ENCODE data around the gene EDIL3. TPM values are rescaled to one million over a fixed set of nuclear protein-coding genes. Genes with fewer than 3 reads are reported as not detected.

The EDIL3 gene
- total and polyA plus RNA-seq, 2 of the 8 experiments (the other 6 are each of a cell fraction or from before 2014, with no cell fraction given): 14.7 to 47.2 TPM

- H3K36me3 ChIP-seq (ENCODE audit: control insufficient read depth in 2 of 4, insufficient read depth in 4 of 4, low read length in 3 of 4): no peaks in the 10 kb centered on the region; a peak in 1 of 8 replicates
- no peak overlapping the region for H2AK5ac ChIP-seq (ENCODE audit: low read depth, low read length)
- H3K9ac ChIP-seq (replicated peaks in 1 of 4; ENCODE audit: extremely low read depth in 1 of 4, low read depth in 3 of 4, low read length in 3 of 4): no peak overlapping the region
- H3K27ac ChIP-seq (ENCODE audit: low read depth, low read length): no peak overlapping the region
- no peak overlapping the region for H2BK120ac ChIP-seq (replicated peaks; ENCODE audit: low read depth, low read length)
- no peak overlapping the region for H3K14ac ChIP-seq (ENCODE audit: insufficient read length)
- POLR2A ChIA-PET (ENCODE audit: partially characterized antibody): no interaction called here
- H4K20me1 ChIP-seq (replicated peaks in 1 of 2; ENCODE audit: control insufficient read depth in 1 of 2, insufficient read depth in 2 of 2, low read length in 2 of 2): no peaks in the 10 kb centered on the region
- CTCF ChIA-PET (ENCODE audit: partially characterized antibody): interaction anchor here (0.5 to 0.8 kb wide), 3 partner anchors 26 to 162 kb away, joined by 3 read pairs; no protein-coding TSS in a partner anchor
- H3K4me1 ChIP-seq (replicated peaks in 1 of 4; ENCODE audit: control insufficient read depth in 3 of 4, insufficient read depth in 4 of 4, low read length in 3 of 4): no peaks in the 10 kb centered on the region
- no peak overlapping the region for H4K91ac ChIP-seq (replicated peaks; ENCODE audit: insufficient read length, low read length)
- 96% methylated on average over 4 of the region's 4 CpGs; no CpG with 5 or more reads in 1 of the 2 experiments for WGBS, 2 experiments (ENCODE audit: extremely low coverage in 1 of 2, insufficient coverage in 1 of 2, insufficient read length in 1 of 2, insufficient replicate concordance in 2 of 2, low coverage in 1 of 2, low lambda C conversion rate in 2 of 2, missing lambda C conversion rate in 1 of 2)
- no peak overlapping the region for H4K5ac ChIP-seq (ENCODE audit: insufficient read length, low read depth, low read length)
- no peak overlapping the region for H2BK20ac ChIP-seq (ENCODE audit: low read length)
- H4K8ac ChIP-seq (ENCODE audit: extremely low read depth, insufficient read depth, low read length): no peak overlapping the region
- H2BK12ac ChIP-seq (ENCODE audit: low read depth, low read length): no peak overlapping the region
- H3K9me3 ChIP-seq (ENCODE audit: insufficient read depth in 2 of 2, low read depth in 1 of 2, low read length in 1 of 2): no peaks in the 10 kb centered on the region
- DNase-seq (ENCODE audit: low read depth in 1 of 2, low spot score in 2 of 2) (peak in 1 of 2 experiments; percentile 15), FAIRE-seq (no peak)
- H2AFZ ChIP-seq (ENCODE audit: low read length): no peak overlapping the region
- no peaks in the 10 kb centered on the region for H3K79me1 ChIP-seq (ENCODE audit: low read depth, low read length)
- H2BK15ac ChIP-seq (ENCODE audit: low read length): no peak overlapping the region
- no peak overlapping the region for H3K18ac ChIP-seq (ENCODE audit: extremely low read depth, low read length)
- H2BK5ac ChIP-seq (ENCODE audit: low read depth, low read length): no peak overlapping the region
- no peaks in the 10 kb centered on the region for H3K27me3 ChIP-seq (replicated peaks in 1 of 4; ENCODE audit: control insufficient read depth in 3 of 4, extremely low read depth in 1 of 4, insufficient read depth in 3 of 4, low read length in 3 of 4)
- H3K23ac ChIP-seq (ENCODE audit: insufficient read length): no peak overlapping the region
- H3K4me3 ChIP-seq (ENCODE audit: extremely low read depth in 1 of 4, insufficient read depth in 2 of 4, low read depth in 3 of 4, low read length in 4 of 4): no peak overlapping the region
- H3K56ac ChIP-seq (replicated peaks; ENCODE audit: insufficient read length, low read depth, low read length): no peak overlapping the region
- no peaks in the 10 kb centered on the region for H3K23me2 ChIP-seq (ENCODE audit: low read depth, low read length)
- TF ChIP-seq KDM5A (IDR thresholded peaks at IDR 0.05; ENCODE audit: low read length) (no peak), CTCF (IDR thresholded peaks at IDR 0.05; ENCODE audit: control extremely low read depth in 1 of 3, insufficient read depth in 1 of 3, low read depth in 1 of 3, low read length in 3 of 3) (peak in 1 of 3 experiments; percentile 5; a peak in 1 of 4 replicates), TEAD4 (IDR thresholded peaks at IDR 0.05; ENCODE audit: low read depth, low read length) (0 out of 2 replicates have a peak, but pooled peaks have one; percentile 34), EZH2 (IDR thresholded peaks at IDR 0.05; ENCODE audit: low read depth, low read length, severe bottlenecking) (no peak), RAD21 (IDR thresholded peaks at IDR 0.05 in 1 of 2, conservative IDR thresholded peaks at IDR 0.05 in 1 of 2; ENCODE audit: low read depth in 2 of 2, low read length in 2 of 2) (peak in 1 of 2 experiments; percentile 15; a peak in 1 of 4 replicates), CREB1 (IDR thresholded peaks at IDR 0.05) (no peak)
- H3K79me2 ChIP-seq (ENCODE audit: control insufficient read depth in 1 of 2, insufficient read depth in 2 of 2, low read length in 2 of 2): no peaks in the 10 kb centered on the region
- H3K4me2 ChIP-seq (ENCODE audit: insufficient read depth in 1 of 2, low read depth in 2 of 2, low read length in 2 of 2): no peak overlapping the region
- no peak overlapping the region for H3K4ac ChIP-seq (replicated peaks; ENCODE audit: insufficient read length, low read depth, low read length)
These were observed 134.6 kb downstream of the EDIL3 start for GRCh38 chr5:84249918-84250630.

All from H1 (cell line).